SK-N-DZ (cell line): ENCODE data around the gene BTBD19.
"Not testable (repeated sequence)": the region's sequence is repeated elsewhere in the genome, so short reads cannot be mapped to it uniquely, and the experiment has no call there.

Experiments used
- DNase-seq: peaks from one replicate; pipeline ENCODE4 v3.0.0-alpha.2; 2015; ENCODE audit warnings: low spot score

BTBD19 gene

DNA sequence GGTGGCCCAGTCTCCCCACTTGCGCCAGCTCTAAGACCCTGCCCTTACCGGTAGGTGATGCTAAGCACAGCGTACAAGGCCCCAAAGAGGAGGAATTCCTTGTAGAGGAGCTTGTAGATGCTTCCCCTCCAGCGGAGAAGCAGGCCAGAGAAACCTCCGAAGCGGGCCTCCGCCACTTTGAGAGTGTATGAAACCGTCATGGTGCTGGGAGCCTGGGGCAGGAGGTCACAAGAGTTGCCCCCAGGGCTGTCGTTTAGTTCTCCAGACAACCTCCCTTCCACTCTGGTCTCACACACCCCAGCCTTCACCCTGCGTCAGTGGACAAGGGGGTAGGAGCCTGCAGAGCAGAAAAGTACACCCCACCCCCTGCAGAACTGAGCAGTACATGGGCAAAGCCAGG is 20.8 kb upstream of the BTBD19 start:
- DNase-seq: no peak

DNA sequence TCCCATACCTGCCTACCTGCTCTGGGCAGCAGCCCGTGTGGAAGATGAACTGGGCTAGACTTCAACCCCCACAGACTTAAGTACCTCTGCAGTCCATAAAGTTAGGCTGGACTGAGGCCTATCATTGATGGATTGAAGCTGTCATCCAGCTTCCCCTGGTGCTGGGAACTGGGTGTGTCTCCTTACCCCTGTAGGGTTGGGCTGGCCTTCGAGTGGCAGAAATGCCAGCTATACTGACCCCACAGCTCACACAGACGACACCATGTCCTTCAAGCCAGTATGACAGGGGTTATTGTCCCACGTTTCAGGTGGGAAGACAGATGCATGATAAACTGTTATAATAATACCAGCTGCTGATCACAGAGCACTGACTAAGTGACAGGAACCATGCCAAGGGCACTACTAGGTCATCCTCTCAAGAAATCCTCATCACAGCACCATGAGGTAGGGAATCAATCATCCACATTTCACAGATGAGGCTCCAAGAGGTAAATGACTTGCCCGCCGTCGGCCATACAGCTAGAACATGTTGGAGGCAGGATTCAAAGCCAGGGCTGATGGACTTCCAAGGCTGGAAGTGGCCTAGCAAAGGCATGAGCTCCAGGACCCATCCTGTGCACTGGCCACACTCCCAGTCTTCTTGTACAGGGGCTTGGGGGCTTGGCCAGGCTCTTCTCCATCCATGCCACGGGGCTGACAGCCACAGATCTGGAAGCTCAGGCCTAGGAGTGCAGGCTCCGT is 20.0 kb upstream of the BTBD19 start, which contains the start of gene BEST4:
Gene BEST4, minus strand, starts transcription at position 51 of the 741 bp plus-strand sequence. CDS start 465 bp downstream, outside the sequence.
- DNase-seq: no peak

DNA sequence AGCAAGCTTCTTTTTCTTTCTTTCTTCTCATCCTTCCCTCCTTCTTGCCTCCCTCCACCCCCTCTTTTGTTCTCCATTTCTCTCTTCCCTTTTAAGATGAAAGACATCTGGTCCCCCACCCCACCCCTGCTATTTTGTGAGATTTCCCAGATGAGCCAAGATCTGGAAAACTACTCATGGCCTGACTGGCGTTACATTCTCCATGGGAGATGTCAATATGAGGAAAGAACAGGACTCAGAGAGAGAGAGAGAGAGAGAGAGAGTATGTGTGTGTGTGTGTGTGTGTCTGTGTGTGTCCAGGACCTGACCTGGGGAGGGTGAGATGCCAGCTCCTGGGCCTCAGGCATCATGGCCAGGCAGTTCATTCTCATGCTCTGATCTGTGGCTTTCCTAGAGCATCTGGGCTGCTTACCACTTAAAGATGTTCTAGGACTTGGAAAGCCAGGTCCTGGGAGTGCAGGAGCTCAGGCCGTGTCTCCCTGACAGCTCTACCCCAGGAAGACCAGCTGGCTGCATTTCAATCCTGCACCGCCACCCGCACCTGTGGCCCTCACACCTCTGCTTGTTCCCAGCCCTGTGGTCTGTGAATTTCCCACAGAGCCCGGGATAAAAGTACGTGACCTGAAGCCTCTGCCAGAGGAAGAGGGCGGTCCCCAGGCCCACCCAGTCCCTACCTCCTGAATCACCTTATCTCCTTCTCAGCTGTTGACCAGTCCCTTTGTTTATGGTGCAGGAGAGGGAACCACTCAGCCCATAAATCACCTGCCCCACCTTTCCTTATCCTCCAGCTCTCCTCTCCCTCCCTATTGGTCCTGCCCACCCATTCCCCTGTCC is 17.1 kb upstream of the BTBD19 start:
- no peak for DNase-seq

DNA sequence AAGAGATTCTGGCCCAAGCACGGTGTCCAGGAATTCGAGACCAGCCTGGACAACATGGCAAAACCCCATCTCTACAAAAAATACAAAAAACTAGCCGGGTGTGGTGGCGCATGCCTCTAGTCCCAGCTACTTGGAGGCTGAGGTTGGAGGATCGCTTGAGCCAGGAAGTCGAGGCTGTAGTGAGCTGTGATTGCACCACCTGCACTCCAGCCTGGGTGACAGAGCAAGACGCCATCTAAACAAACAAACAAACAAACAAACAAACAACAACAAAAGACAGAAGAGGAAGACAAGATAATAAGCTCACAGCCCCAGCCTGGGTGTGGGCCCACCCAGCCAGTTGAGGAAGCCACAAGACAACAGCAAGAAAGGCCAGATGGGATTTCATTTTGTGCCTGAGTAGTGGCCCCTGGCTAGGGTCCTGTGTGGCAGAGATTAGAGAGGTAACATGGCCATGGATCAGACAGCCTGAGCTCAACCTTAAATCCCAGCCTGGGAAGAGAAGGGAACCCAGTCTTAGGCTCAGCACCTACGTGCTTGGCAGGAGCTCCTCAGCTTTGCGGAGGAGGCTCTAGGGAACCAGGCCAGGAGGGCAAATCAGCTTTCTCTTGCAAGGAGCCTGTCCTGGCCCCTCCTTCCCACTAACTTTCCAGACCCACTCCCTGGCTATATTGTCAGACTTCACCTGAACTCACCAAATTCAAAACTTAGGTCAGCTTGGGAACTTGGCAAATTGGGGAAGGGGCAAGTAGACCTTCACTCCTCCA is 15.4 kb upstream of the BTBD19 start:
- no peak for DNase-seq

DNA sequence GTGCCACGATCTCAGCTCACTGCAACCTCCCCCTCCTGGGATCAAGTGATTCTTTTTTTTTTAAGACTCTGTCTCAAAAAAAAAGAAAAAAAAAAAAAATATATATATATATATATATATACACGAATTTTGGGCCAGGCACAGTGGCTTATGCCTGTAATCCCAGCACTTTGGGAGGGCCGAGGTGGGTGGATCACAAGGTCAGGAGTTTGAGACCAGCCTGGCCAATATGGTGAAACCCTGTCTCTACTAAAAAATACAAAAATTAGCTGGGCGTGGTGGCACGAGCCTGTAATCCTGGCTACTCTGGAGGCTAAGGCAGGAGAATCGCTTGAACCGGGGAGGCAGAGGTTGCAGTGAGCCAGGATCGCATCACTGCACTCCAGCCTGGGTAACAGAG is 10.4 kb upstream of the BTBD19 start:
- not testable (repeated sequence) for DNase-seq

DNA sequence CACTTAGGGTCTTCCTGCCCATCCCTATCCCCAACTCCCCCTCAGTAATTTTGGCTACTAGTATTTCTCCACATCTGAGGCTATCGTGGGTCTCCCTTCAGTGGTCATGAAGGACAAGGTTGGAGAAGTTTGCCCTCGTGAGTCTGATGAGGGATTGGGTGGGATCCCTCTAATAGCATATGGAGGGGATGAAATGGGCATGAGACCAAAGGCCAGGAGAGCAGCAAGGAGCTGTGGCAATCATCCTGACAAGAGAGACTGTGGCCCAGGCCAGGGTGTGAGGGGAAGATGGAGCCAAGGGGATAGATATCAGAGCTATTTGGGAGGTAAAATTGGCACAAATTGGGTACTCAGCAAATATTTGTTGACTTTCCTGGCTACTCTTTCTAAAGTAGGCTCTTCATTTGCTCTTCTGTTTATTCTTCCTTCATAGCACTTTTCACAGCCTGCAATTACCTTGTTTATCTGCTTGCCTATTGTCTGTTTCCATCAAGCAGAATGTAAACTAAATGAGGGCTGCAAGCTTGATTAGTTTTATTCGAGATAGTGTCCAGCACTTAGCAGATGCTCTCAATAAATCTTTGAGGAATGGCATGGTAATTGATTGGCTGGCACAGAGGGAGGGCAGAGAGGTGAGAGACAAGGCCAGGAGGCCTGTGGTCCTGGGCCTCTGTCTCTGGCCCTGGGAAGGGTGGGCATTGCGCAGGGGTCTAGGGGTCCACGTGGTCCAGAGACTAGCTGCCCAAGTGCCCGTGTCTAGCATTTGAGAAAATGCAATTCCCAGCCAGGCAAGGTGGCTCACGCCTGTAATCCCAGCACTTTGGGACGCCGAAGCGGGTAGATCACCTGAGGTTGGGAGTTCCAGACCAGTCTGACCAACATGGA is 9.6 kb upstream of the BTBD19 start:
- DNase-seq: no peak

DNA sequence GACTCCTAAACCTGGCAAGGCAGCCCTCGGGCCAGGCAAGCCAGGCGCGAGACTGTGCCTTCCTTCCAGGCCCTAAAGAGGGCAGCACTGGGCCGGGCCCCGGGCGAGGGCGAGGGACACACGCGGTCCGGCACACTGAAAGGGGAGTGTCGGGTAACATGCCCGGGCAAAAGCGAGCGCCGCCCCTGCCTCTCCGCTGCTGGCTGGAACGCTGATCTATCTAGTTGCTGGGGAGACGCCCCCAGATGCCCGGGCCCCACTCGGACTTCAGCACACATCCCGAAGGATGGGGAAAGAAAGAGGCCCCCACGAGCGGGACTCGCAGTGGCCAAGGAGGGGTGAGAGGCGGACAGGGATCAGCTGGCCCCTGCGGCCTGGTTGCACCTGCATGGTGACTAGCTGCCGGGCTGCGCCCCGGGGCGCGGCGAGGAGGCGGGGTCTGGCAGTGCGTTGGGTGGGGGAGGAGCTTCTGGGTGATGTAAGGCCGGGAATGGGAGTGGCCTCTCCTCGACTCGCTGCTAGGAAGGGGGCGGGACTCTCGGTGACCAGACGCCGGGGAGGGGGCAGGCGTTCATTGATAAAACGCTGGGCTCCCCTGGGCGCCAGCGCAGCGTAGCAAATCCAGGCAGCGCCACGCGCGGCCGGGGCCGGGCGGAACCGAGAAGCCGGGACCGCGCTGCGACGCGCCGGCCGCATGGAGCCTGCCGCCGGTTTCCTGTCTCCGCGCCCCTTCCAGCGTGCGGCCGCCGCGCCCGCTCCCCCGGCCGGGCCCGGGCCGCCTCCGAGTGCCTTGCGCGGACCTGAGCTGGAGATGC is 8.3 kb upstream of the BTBD19 start, which contains the start of gene PLK3:
Gene PLK3, plus strand, starts transcription at position 608 of the 815 bp plus-strand sequence. Its CDS starts 87 bp downstream, at position 695.
- DNase-seq: peak; percentile 93

DNA sequence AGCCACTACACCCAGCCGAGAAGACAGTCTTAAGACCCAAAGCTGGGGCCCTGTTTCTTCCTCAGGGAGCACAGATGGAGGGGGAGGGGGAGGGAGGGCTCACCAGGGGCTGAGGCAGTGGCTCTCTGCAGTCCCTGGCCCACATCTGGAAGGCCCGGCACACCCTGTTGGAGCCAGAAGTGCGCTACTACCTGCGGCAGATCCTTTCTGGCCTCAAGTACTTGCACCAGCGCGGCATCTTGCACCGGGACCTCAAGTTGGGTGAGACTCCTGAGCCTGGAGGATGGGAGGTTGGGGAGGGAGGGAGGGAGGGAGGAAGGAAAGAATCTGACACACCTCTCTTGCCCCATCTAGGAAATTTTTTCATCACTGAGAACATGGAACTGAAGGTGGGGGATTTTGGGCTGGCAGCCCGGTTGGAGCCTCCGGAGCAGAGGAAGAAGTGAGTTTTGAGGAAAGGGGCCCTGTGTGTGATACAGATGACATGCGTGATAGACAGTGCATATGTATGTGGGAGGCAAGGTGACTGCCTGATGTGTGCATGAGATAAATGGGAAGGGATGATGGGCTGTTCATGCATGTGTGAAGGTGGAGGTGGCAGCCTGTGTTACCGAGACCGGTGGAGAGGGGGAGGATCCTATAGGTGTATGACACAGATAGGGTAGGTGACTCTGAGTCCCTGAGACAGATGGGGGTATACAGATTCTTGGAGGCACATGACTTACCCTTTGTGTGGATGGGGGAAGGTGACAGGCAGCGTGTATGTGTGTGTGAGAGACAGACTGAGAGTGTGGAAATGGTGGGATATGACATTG is 6.6 kb upstream of the BTBD19 start:
- no peak for DNase-seq

DNA sequence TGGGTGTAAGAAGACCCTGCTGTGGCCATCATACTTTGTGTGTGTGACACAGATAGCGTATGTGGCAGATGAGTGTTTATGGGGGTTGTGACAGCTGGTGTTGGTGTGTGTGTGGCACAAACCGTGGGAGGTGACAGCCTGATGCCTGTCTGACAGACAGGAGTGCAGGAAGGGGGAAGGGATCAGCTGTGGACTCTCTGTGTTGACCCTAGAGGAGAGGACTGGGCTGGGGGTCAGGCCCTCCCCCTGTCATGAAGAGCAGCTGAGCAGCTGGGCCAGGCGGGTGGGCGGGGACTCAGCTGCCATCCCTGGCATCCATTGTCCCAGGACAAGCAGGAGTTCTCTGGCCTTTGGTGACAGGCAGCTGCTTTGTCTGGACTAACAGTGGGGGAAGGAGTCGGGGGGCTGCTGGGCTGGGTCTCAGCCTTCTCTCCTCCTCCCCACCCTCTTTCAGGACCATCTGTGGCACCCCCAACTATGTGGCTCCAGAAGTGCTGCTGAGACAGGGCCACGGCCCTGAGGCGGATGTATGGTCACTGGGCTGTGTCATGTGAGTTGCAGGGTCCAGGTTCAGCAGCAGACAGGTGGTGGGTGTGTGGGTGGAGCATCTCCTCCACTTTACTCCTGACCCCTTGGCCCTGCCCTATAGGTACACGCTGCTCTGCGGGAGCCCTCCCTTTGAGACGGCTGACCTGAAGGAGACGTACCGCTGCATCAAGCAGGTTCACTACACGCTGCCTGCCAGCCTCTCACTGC is 5.8 kb upstream of the BTBD19 start:
- DNase-seq: no peak

DNA sequence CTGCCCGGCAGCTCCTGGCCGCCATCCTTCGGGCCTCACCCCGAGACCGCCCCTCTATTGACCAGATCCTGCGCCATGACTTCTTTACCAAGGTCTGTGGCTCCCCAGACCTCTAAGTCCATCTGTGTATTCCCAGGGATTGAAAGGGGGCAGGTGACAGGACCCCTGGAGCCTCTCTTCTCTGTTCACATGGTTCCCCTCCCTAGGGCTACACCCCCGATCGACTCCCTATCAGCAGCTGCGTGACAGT is 5.3 kb upstream of the BTBD19 start:
- DNase-seq: no peak

DNA sequence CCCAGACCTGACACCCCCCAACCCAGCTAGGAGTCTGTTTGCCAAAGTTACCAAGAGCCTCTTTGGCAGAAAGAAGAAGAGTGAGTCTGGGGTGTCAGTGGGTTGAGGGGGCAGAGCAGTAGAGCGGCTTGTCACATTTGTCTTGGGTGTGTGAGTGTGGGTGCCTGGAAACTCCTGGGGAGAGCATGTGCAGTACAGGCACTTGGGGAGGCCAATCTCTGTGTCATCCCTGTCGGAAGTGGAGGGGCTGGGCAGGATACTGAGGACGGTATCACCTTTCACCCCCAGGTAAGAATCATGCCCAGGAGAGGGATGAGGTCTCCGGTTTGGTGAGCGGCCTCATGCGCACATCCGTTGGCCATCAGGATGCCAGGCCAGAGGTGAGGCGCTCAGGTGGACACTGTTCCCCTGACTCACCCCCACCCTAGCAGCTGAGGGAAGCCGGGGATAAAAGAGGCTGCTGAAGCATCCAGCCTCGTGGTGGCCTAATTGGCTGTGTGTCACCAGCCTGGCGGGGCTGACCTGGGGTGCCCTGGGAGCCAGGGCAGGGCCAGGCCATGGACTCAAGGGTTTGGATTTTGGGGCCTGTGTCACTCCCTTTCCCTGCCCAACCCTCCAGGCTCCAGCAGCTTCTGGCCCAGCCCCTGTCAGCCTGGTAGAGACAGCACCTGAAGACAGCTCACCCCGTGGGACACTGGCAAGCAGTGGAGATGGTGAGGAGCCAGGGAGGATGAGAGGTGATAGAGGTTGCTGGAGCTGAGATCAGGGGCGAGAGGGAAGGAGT is 4.8 kb upstream of the BTBD19 start:
- no peak for DNase-seq

DNA sequence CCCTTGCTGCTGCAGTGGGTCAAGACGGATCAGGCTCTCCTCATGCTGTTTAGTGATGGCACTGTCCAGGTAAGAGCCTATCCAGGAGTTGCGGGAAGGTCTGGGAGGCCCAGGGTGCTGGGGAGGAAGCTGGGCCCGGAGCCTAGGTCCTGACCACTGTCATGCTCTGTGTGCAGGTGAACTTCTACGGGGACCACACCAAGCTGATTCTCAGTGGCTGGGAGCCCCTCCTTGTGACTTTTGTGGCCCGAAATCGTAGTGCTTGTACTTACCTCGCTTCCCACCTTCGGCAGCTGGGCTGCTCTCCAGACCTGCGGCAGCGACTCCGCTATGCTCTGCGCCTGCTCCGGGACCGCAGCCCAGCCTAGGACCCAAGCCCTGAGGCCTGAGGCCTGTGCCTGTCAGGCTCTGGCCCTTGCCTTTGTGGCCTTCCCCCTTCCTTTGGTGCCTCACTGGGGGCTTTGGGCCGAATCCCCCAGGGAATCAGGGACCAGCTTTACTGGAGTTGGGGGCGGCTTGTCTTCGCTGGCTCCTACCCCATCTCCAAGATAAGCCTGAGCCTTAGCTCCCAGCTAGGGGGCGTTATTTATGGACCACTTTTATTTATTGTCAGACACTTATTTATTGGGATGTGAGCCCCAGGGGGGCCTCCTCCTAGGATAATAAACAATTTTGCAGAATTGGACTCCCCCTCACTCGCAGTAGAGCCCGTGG is 2.9 kb upstream of the BTBD19 start:
- DNase-seq: no peak

DNA sequence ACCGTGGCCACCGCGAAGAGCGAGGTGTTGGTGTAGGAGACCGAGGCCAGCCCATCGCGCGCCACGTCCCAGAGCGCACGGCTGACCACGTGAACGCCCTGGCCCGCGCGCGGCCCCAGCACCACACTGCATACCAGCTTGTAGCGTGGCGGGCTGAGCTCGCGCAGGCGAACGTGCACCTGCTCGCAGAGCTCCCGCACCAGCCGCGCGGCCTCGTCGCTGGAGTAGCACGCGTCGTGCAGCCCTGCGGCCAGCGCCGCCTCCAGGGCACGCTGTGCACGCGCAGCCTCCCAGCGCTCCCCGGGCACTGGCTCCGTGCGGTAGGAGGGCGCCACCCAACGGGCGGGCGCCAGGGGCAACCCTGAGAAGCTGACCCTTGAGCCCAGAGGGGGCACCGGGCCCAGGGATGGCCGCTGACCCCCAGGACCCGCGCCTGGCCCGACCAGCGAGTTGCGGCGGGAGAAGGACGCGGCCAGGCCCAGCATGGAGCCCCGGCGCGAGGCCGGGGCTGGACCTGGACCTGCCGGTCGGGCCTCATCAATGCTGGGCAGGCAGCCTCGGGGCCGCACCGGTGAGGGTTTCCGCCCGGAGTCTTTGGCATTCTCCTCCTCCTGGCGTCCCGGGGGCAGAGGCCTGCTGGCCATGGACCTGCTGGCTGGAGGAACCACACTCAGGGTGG is 2.2 kb upstream of the BTBD19 start:
- no peak for DNase-seq

DNA sequence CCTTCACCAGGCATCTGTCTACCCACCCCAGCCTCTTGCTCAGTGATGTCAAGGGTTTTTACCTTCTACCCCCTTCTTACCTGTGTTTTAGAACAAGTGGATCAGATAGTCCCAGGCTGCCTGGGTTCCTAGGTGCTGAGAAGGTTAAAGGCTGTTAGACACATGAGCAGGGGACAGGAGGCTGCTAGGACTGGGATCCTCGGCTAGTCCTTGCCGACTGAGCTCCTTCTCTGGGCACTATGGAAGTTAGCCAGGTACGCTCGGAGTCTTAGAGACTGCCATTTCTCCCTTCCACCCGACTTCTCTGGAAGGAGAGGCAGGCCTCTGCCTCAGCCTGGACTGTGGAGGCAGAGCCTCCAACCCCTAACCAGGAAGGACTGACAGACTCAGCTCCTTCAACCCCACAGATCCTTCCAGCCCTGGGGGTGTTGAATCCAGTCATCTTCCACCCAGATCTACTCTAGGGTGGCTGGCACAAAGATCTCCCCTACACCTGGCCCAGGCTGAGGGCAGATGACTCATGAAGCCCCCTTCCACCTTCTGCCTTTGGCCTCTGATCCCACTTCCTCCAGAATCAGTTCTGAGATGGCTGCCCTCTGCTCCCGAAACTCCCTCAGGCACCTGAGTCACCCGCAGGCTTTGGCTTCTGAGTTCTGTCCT is 1.5 kb upstream of the BTBD19 start, which contains the start of gene DYNLT4:
Gene DYNLT4, minus strand, starts transcription at position 648 of the 660 bp plus-strand sequence. CDS start 683 bp downstream, outside the sequence.
- no peak for DNase-seq

DNA sequence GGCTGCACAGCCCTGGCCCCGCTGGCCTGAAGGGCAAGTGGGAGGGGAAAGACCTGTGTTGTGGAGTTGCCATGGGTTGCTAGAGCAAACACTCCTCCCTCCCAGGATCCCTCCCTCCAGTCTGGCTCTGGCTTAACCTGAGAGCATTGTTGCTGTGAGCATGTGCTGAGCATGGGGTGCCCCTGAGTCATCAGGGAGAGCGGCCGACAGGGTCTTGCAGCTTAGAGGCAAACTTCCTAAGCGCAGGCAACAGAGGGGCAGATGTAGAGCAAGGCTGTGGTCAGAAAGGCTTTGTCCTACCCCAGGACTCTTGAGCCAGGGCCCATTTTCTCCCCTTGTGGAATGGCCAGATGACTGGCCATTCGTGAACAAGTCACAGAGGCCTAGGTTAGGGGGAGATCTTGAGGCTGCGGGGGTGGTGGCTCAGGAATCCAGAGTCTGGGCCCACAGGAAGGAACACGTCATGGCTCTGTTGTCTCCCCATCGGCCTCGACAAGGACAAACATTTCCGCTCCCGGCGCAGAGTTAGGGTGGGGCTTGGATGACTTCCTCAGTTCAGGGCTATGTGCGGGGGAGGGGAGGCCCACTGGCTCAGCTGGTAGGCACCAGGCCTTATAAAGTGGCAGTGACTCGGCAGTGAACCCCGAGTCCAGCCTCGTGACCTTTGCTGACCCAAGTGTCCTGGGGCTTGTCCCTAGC is 810 bp upstream of the BTBD19 start:
- no peak for DNase-seq
